Measurements from ENCODE around the gene SEZ6L2. TPM values are rescaled to one million over a fixed set of nuclear protein-coding genes. Genes with fewer than 3 reads are reported as not detected.

The SEZ6L2 gene
- total and polyA plus RNA-seq, 9 of the 15 experiments (the other 6 are each of a cell fraction or from before 2014, with no cell fraction given), result 0.10 to 2.1 (median 0.72) TPM

DNA sequence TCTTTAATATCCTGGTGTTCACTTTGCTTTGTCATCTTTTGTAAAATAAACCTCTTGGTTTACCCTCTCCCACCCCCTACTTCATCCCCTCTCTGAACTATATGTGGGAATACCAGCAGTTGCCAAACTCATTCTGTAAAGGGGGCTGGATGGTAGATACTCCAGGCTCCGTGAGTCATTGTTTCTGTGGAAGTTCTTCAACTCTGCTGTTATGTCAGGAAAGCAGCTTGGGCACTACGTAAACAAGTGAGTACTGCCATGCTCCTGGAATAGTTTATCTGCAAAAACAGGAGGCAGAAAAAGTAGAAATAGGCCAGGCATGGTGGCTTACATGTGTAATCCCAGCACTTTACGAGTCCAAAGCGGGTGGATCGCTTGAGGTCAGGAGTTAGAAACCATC is 61.5 kb downstream of the SEZ6L2 start:
- no peak overlapping the region for H3K4me2 ChIP-seq (ENCODE audit: insufficient read depth, low read length)
- no peak overlapping the region for H3K9ac ChIP-seq (ENCODE audit: insufficient read depth in 1 of 2, low read depth in 2 of 2, low read length in 2 of 2)
- H2AFZ ChIP-seq (ENCODE audit: low read depth, low read length), result no peak overlapping the region
- H3K27ac ChIP-seq (ENCODE audit: extremely low read depth, low read depth, low read length), result no peak overlapping the region
- POLR2A ChIA-PET, result interaction anchor here (0.6 to 0.9 kb wide), 2 partner anchors 11 to 22 kb away, joined by 3 to 6 read pairs; partner anchors contain the start of gene PAGR1
- in situ Hi-C loops (cut with MboI), result no loop called here
- BruUV-seq (replicated peaks), result no TSS peak
- no peaks in the 10 kb centered on the region for H3K9me3 ChIP-seq (replicated peaks; ENCODE audit: control insufficient read depth, insufficient read depth, low read depth, low read length)
- 0 out of 5 replicates have a peak, but pooled peaks cover 0 to 4% of the 10 kb centered on the region in 2 experiments for H3K27me3 ChIP-seq (ENCODE audit: control insufficient read depth in 2 of 2, insufficient read depth in 2 of 2, low read length in 2 of 2)
- WGBS (ENCODE audit: insufficient coverage, low coverage, missing lambda C conversion rate), result 44% methylated on average over 5 of the region's 5 CpGs
- DNase-seq (ENCODE audit: extremely low read depth in 1 of 4, low spot score in 3 of 4) (no peak), ATAC-seq (no peak), FAIRE-seq (no peak)
- CTCF ChIA-PET (ENCODE audit: low intra/inter-chr PET ratio), result no interaction called here
- H3K4me3 ChIP-seq, result no peak overlapping the region
- no peaks in the 10 kb centered on the region for H3K36me3 ChIP-seq (ENCODE audit: control insufficient read depth, insufficient read depth, low read length)
- no peaks in the 10 kb centered on the region for H3K9me1 ChIP-seq (ENCODE audit: control insufficient read depth, insufficient read depth, low read length)
- intact Hi-C loops (cut with micrococcal nuclease), result no loop called here
- H3K4me1 ChIP-seq (replicated peaks in 1 of 2; ENCODE audit: control insufficient read depth in 2 of 2, insufficient read depth in 2 of 2, low read length in 2 of 2), result peaks cover 0 to 23% of the 10 kb centered on the region in 2 experiments; a peak in 2 of 5 replicates
- no peaks in the 10 kb centered on the region for H4K20me1 ChIP-seq (replicated peaks; ENCODE audit: control insufficient read depth, insufficient read depth, low read length)
- no peaks in the 10 kb centered on the region for H3K79me2 ChIP-seq (ENCODE audit: control insufficient read depth, insufficient read depth, low read length)
- TF ChIP-seq, protein P1, sequence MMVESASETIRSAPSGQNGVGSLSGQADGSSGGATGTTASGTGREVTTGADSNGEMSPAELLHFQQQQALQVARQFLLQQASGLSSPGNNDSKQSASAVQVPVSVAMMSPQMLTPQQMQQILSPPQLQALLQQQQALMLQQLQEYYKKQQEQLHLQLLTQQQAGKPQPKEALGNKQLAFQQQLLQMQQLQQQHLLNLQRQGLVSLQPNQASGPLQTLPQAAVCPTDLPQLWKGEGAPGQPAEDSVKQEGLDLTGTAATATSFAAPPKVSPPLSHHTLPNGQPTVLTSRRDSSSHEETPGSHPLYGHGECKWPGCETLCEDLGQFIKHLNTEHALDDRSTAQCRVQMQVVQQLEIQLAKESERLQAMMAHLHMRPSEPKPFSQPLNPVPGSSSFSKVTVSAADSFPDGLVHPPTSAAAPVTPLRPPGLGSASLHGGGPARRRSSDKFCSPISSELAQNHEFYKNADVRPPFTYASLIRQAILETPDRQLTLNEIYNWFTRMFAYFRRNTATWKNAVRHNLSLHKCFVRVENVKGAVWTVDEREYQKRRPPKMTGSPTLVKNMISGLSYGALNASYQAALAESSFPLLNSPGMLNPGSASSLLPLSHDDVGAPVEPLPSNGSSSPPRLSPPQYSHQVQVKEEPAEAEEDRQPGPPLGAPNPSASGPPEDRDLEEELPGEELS (CRISPR knock-in tag; IDR thresholded peaks at IDR 0.05; ENCODE audit: borderline replicate concordance), result no peak
- TF ChIP-seq, protein P2, sequence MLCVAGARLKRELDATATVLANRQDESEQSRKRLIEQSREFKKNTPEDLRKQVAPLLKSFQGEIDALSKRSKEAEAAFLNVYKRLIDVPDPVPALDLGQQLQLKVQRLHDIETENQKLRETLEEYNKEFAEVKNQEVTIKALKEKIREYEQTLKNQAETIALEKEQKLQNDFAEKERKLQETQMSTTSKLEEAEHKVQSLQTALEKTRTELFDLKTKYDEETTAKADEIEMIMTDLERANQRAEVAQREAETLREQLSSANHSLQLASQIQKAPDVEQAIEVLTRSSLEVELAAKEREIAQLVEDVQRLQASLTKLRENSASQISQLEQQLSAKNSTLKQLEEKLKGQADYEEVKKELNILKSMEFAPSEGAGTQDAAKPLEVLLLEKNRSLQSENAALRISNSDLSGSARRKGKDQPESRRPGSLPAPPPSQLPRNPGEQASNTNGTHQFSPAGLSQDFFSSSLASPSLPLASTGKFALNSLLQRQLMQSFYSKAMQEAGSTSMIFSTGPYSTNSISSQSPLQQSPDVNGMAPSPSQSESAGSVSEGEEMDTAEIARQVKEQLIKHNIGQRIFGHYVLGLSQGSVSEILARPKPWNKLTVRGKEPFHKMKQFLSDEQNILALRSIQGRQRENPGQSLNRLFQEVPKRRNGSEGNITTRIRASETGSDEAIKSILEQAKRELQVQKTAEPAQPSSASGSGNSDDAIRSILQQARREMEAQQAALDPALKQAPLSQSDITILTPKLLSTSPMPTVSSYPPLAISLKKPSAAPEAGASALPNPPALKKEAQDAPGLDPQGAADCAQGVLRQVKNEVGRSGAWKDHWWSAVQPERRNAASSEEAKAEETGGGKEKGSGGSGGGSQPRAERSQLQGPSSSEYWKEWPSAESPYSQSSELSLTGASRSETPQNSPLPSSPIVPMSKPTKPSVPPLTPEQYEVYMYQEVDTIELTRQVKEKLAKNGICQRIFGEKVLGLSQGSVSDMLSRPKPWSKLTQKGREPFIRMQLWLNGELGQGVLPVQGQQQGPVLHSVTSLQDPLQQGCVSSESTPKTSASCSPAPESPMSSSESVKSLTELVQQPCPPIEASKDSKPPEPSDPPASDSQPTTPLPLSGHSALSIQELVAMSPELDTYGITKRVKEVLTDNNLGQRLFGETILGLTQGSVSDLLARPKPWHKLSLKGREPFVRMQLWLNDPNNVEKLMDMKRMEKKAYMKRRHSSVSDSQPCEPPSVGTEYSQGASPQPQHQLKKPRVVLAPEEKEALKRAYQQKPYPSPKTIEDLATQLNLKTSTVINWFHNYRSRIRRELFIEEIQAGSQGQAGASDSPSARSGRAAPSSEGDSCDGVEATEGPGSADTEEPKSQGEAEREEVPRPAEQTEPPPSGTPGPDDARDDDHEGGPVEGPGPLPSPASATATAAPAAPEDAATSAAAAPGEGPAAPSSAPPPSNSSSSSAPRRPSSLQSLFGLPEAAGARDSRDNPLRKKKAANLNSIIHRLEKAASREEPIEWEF (CRISPR knock-in tag; IDR thresholded peaks at IDR 0.05), result no peak
- no peak for TF ChIP-seq HNRNPK (IDR thresholded peaks at IDR 0.05; ENCODE audit: low read depth, low read length, poor library complexity, severe bottlenecking)
- TF ChIP-seq ZNF77 (CRISPR knock-in tag; IDR thresholded peaks at IDR 0.05), result no peak
- TF ChIP-seq, protein P3, sequence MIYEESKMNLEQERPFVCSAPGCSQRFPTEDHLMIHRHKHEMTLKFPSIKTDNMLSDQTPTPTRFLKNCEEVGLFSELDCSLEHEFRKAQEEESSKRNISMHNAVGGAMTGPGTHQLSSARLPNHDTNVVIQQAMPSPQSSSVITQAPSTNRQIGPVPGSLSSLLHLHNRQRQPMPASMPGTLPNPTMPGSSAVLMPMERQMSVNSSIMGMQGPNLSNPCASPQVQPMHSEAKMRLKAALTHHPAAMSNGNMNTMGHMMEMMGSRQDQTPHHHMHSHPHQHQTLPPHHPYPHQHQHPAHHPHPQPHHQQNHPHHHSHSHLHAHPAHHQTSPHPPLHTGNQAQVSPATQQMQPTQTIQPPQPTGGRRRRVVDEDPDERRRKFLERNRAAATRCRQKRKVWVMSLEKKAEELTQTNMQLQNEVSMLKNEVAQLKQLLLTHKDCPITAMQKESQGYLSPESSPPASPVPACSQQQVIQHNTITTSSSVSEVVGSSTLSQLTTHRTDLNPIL (CRISPR knock-in tag; IDR thresholded peaks at IDR 0.05), result no peak
- TF ChIP-seq POLR2AphosphoS5 (IDR thresholded peaks at IDR 0.05; ENCODE audit: control insufficient read depth, insufficient read depth, low read depth, low read length), result no peak
- no peak for TF ChIP-seq NCOA2 (IDR thresholded peaks at IDR 0.05; ENCODE audit: partially characterized antibody in 2 of 2)
- no peak for TF ChIP-seq TSC22D4 (tag; IDR thresholded peaks at IDR 0.05)

All from K562 (cell line).